ENCODE measurements around the gene CFAP410. TPM values are rescaled to one million over a fixed set of nuclear protein-coding genes. Genes with fewer than 3 reads are reported as not detected.
A peak's percentile ranks its signal among the peaks of the same experiment; 100 is the strongest.

The CFAP410 gene
- total RNA-seq (2014; rRNA removed; shearing (Covaris generic)), result 44.5 and 52.9 TPM in 2 replicates

DNA sequence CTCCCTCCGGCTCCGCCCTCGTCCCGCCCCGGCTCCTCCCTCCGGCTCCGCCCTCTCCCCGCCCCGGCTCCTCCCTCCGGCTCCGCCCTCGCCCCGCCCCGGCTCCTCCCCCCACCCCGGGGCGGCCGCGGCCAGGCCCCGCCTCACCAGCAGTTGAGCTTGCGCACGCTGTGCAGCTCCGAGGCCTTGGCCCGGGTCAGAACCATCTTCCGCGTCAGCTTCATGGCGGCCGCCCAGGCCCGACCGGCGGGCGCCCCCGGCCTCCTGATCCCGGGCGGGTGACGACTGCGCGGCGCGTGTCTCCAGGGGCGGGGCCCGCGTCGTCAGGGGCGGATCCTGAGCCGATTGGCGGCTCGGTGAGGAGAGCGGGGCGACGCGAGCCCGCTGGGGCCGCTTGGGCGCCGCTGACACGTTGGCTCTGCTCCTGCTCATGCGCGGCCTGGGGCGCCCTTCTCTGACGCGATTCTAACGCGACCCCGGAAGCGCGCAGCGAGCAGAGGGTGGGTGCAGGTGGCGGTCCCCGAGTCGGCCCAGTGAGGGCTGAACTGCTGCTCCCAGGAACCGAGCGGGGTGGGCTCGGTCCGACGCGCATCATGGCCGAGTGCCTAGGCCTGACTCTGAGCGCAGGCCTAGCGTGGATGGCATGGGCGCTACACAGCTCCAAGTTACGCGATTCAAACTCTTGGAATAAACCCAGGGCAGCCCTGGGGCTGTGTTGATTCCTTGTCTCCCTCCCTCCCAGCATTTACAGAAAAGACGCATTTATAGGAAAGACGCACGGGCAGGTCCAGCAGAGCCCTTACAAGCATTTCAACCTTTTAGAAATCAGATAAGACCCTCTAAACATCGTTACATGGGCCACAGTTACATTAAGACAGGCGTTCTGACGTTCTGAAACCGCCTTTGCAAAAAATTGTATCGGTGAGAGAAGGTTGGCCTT lies at the start of gene CFAP410:
CFAP410 (minus strand) TSS at position 420 of the 940 bp plus-strand sequence; CDS start at position 224, 196 bp downstream.
- no peaks in the 10 kb centered on the region; the same call in 1 of the 2 replicates for H3K27me3 ChIP-seq (replicated peaks)
- H3K27ac ChIP-seq, result peak within 1 kb of the TSS; percentile 98
- H3K4me3 ChIP-seq, result peak within 1 kb of the TSS; percentile 72
- H3K4me1 ChIP-seq (replicated peaks), result peaks cover 18% of the 10 kb centered on the region
- DNase-seq (ENCODE audit: low read depth in 1 of 2, low spot score in 2 of 2), result peak; percentile 95 to 98
- H3K9me3 ChIP-seq (replicated peaks), result no peaks in the 10 kb centered on the region
- peaks cover 17% of the 10 kb centered on the region for H3K36me3 ChIP-seq

DNA sequence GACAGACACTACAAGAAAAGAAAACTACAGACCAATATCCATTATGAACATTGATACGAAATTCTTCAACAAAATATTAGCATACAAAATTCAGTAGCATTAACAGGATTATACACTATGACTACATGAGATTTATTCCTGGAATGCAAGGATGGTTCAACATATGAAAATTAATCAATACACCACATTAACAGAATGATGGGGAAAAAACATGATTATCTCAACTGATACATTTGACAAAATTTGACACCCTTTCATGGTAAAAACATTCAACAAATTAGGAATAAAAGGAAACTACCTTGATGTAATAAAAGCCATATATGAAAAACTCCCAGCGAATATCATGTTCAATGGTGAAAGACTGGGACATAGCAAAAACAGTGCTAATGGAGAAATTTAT lies 45.8 kb upstream of the CFAP410 start:
- H3K4me1 ChIP-seq (replicated peaks), result no peaks in the 10 kb centered on the region
- no peak overlapping the region for H3K27ac ChIP-seq
- DNase-seq (ENCODE audit: low read depth in 1 of 2, low spot score in 2 of 2), result no peak
- H3K4me3 ChIP-seq, result no peak overlapping the region
- no peaks in the 10 kb centered on the region; the same call in 1 of the 2 replicates for H3K27me3 ChIP-seq (replicated peaks)
- no peaks in the 10 kb centered on the region for H3K36me3 ChIP-seq
- H3K9me3 ChIP-seq (replicated peaks), result no peaks in the 10 kb centered on the region; the same call in 1 of the 2 replicates

DNA sequence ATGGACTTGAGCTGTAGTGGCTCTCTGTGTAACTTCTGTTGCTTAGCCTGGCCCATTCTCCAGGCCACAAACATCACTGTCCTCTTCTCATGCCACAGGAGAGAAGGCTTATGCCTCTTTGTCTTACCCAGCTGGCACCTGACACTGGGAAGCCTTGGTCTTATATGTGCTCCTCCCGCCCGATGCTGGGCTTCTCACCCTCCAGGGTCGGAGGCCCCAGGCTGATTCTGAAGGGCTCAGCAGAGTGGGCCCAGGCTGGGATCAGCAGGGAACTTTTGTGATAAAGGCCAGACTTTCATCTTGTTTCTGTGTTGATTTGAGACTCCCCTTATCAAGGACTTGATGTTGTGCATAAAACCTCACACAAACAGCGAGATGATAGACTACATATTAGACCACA lies 44.0 kb upstream of the CFAP410 start:
- no peak overlapping the region for H3K27ac ChIP-seq
- no peaks in the 10 kb centered on the region for H3K36me3 ChIP-seq
- DNase-seq (ENCODE audit: low read depth in 1 of 2, low spot score in 2 of 2), result no peak
- no peaks in the 10 kb centered on the region; the same call in 1 of the 2 replicates for H3K9me3 ChIP-seq (replicated peaks)
- H3K4me1 ChIP-seq (replicated peaks), result no peaks in the 10 kb centered on the region
- H3K27me3 ChIP-seq (replicated peaks), result no peaks in the 10 kb centered on the region; the same call in 1 of the 2 replicates
- H3K4me3 ChIP-seq, result no peak overlapping the region

- no peak overlapping the region for H3K4me3 ChIP-seq
- no peaks in the 10 kb centered on the region for H3K4me1 ChIP-seq (replicated peaks)
- no peak overlapping the region for H3K27ac ChIP-seq
- no peaks in the 10 kb centered on the region for H3K36me3 ChIP-seq
- H3K27me3 ChIP-seq (replicated peaks), result no peaks in the 10 kb centered on the region; the same call in 1 of the 2 replicates
- DNase-seq (ENCODE audit: low read depth in 1 of 2, low spot score in 2 of 2), result no peak
- H3K9me3 ChIP-seq (replicated peaks), result no peaks in the 10 kb centered on the region; the same call in 1 of the 2 replicates
These were observed 43.3 kb upstream of the CFAP410 start for GRCh38 chr21:44382536-44382935.

DNA sequence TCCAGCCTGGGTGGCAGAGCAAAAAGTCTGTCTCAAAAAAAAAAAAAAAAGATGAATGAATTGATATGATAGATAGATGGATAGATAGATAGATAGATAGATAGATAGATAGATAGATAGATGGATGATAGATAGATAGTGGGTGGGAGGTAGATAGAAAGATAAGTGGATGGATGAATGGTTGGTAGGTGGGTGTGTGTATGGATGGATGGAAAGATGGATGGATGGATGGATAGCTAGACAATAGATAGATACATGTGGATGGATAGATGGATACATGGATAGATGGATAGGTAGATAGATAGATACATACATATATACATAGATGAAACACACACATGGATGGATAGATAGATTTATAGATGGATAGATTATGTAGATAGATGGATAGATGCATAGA lies 42.7 kb upstream of the CFAP410 start:
- H3K9me3 ChIP-seq (replicated peaks), result no peaks in the 10 kb centered on the region; the same call in 1 of the 2 replicates
- H3K27ac ChIP-seq, result no peak overlapping the region

GRCh38 chr21:44380876-44381275 lies 41.7 kb upstream of the CFAP410 start:
- no peak overlapping the region for H3K27ac ChIP-seq
- no peaks in the 10 kb centered on the region for H3K27me3 ChIP-seq (replicated peaks)
- H3K36me3 ChIP-seq, result no peaks in the 10 kb centered on the region
- H3K4me1 ChIP-seq (replicated peaks), result no peaks in the 10 kb centered on the region
- no peaks in the 10 kb centered on the region; the same call in 1 of the 2 replicates for H3K9me3 ChIP-seq (replicated peaks)
- H3K4me3 ChIP-seq, result no peak overlapping the region
- DNase-seq (ENCODE audit: low read depth in 1 of 2, low spot score in 2 of 2), result no peak

More for the DNA sequence above, 42.7 kb upstream of the CFAP410 start:
- no peak for DNase-seq (ENCODE audit: low read depth in 1 of 2, low spot score in 2 of 2)
- Histone ChIP-seq H3K27me3 (replicated peaks) (no peaks in the 10 kb centered on the region), H3K4me3 (no peak overlapping the region), H3K36me3 (no peaks in the 10 kb centered on the region), H3K4me1 (replicated peaks) (no peaks in the 10 kb centered on the region)

GRCh38 chr21:44379991-44380865 lies 41.0 kb upstream of the CFAP410 start:
- Histone ChIP-seq H3K36me3 (no peaks in the 10 kb centered on the region), H3K27ac (no peak overlapping the region), H3K9me3 (replicated peaks) (no peaks in the 10 kb centered on the region; the same call in 1 of the 2 replicates), H3K27me3 (replicated peaks) (no peaks in the 10 kb centered on the region), H3K4me3 (no peak overlapping the region), H3K4me1 (replicated peaks) (no peaks in the 10 kb centered on the region)
- no peak for DNase-seq (ENCODE audit: low read depth in 1 of 2, low spot score in 2 of 2)

GRCh38 chr21:44379515-44379848 lies 40.3 kb upstream of the CFAP410 start:
- DNase-seq (ENCODE audit: low read depth in 1 of 2, low spot score in 2 of 2), result no peak
- no peak overlapping the region for H3K27ac ChIP-seq
- H3K4me1 ChIP-seq (replicated peaks), result no peaks in the 10 kb centered on the region
- H3K27me3 ChIP-seq (replicated peaks), result no peaks in the 10 kb centered on the region
- no peak overlapping the region for H3K4me3 ChIP-seq
- H3K9me3 ChIP-seq (replicated peaks), result no peaks in the 10 kb centered on the region; the same call in 1 of the 2 replicates
- H3K36me3 ChIP-seq, result no peaks in the 10 kb centered on the region

GRCh38 chr21:44378646-44379514 lies 39.7 kb upstream of the CFAP410 start:
- Histone ChIP-seq H3K4me3 (no peak overlapping the region), H3K36me3 (no peaks in the 10 kb centered on the region), H3K9me3 (replicated peaks) (no peaks in the 10 kb centered on the region), H3K4me1 (replicated peaks) (no peaks in the 10 kb centered on the region), H3K27me3 (replicated peaks) (no peaks in the 10 kb centered on the region), H3K27ac (no peak overlapping the region)
- no peak for DNase-seq (ENCODE audit: low read depth in 1 of 2, low spot score in 2 of 2)

GRCh38 chr21:44377922-44378645 lies 38.9 kb upstream of the CFAP410 start:
- no peaks in the 10 kb centered on the region for H3K9me3 ChIP-seq (replicated peaks)
- H3K27ac ChIP-seq, result no peak overlapping the region
- no peaks in the 10 kb centered on the region for H3K4me1 ChIP-seq (replicated peaks)
- no peaks in the 10 kb centered on the region for H3K36me3 ChIP-seq
- H3K27me3 ChIP-seq (replicated peaks), result 0 out of 2 replicates have a peak, but pooled peaks cover 2% of the 10 kb centered on the region
- H3K4me3 ChIP-seq, result no peak overlapping the region
- no peak for DNase-seq (ENCODE audit: low read depth in 1 of 2, low spot score in 2 of 2)

DNA sequence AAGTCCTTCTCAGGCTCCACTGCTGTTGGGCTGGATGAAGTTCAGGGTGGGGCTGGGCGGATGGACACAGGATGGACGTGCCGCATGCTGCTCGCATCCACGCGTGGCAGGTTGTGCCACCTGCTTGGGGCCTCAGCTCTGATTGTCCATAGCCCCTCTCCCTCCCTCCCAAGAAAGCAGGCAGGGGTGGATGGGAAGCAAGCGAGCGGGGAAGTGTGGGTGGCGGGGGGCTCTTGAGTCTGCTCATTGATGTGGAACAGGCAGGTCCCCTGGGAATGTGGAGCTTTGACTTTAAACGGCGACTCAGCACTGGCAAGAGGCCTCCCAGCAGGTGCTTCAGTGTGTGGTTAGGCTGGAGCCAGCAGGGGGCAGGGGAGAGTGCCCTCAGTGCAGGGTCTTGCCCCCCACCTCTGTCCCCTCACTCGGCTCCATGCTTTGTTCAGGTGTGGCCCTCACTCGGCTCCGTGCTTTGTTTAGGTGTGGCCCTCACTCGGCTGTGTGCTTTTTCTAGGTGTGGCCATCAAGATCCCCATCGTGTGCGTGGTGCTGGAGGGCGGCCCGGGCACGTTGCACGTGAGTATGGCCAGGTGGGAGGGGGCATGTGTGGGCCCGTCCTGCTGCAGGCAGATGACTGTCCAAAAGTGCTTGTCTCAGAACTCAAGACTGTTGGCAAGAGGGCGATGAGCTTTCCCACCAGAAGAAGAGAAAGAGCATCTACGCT lies 38.2 kb upstream of the CFAP410 start:
- Histone ChIP-seq H3K4me3 (no peak overlapping the region), H3K27me3 (replicated peaks) (0 out of 2 replicates have a peak, but pooled peaks cover 6% of the 10 kb centered on the region), H3K4me1 (replicated peaks) (no peaks in the 10 kb centered on the region), H3K36me3 (no peaks in the 10 kb centered on the region), H3K9me3 (replicated peaks) (no peaks in the 10 kb centered on the region), H3K27ac (no peak overlapping the region)
- peak in 1 of 2 experiments; percentile 41 for DNase-seq (ENCODE audit: low read depth in 1 of 2, low spot score in 2 of 2)

- 0 out of 2 replicates have a peak, but pooled peaks cover 6% of the 10 kb centered on the region for H3K27me3 ChIP-seq (replicated peaks)
- DNase-seq (ENCODE audit: low read depth in 1 of 2, low spot score in 2 of 2), result no peak
- H3K4me3 ChIP-seq, result no peak overlapping the region
- H3K36me3 ChIP-seq, result no peaks in the 10 kb centered on the region
- no peaks in the 10 kb centered on the region for H3K4me1 ChIP-seq (replicated peaks)
- H3K9me3 ChIP-seq (replicated peaks), result no peaks in the 10 kb centered on the region
- no peak overlapping the region for H3K27ac ChIP-seq
These were observed 37.4 kb upstream of the CFAP410 start for GRCh38 chr21:44376606-44377005.

Data from SJSA1 (cell line).